MM.1S (cell line): ENCODE measurements around the gene GINS2.

Source experiments
- DNase-seq: peaks from one replicate; pipeline ENCODE4 v3.0.0-alpha.2; 2015
- H2AFZ ChIP-seq: fragments of 300-600 bp; sonication (generic); 2 replicates; pipeline ENCODE4 v1.6.0; 2016; ENCODE audit warnings: antibody characterized with exemption, low read length
- H3F3A ChIP-seq: fragments of 300-600 bp; sonication (generic); 2 replicates; pipeline ENCODE4 v1.6.1; 2016; ENCODE audit warnings: mild to moderate bottlenecking, antibody characterized with exemption, low read length, moderate library complexity, mixed read lengths; ENCODE audit not compliant: insufficient read depth
- H3K27ac ChIP-seq: fragments of 300-600 bp; sonication (generic); 2 replicates; pipeline ENCODE4 v1.5.1; 2016; ENCODE audit warnings: mild to moderate bottlenecking, low read length
- H3K27me3 ChIP-seq: fragments of 300-600 bp; sonication (generic); replicated peaks from 2 replicates; pipeline ENCODE4 v1.6.0; 2016; ENCODE audit warnings: low read length; ENCODE audit not compliant: insufficient read depth
- H3K36me3 ChIP-seq: fragments of 300-600 bp; sonication (generic); replicated peaks from 2 replicates; pipeline ENCODE4 v1.6.1; 2016; ENCODE audit warnings: mild to moderate bottlenecking, low read length, mixed read lengths; ENCODE audit not compliant: insufficient read depth
- H3K4me1 ChIP-seq: fragments of 300-600 bp; sonication (generic); 2 replicates; pipeline ENCODE4 v1.6.1; 2016; ENCODE audit warnings: low read length, mixed read lengths
- H3K4me2 ChIP-seq: fragments of 300-600 bp; sonication (generic); 2 replicates; pipeline ENCODE4 v1.6.0; 2016; ENCODE audit warnings: low read depth, low read length
- H3K4me3 ChIP-seq: fragments of 300-600 bp; sonication (generic); 2 replicates; pipeline ENCODE4 v1.5.1; 2016; ENCODE audit warnings: low read length, mixed read lengths
- H3K79me2 ChIP-seq: fragments of 300-600 bp; sonication (generic); 2 replicates; pipeline ENCODE4 v1.6.1; 2016; ENCODE audit warnings: mixed run types, low read length, mixed read lengths
- H3K9ac ChIP-seq: fragments of 300-600 bp; sonication (generic); 2 replicates; pipeline ENCODE4 v1.6.1; 2016; ENCODE audit warnings: low read length, mixed read lengths
- H3K9me2 ChIP-seq: fragments of 300-600 bp; sonication (generic); replicated peaks from 2 replicates; pipeline ENCODE4 v1.6.1; 2016; ENCODE audit warnings: mild to moderate bottlenecking, low read length, mixed read lengths; ENCODE audit not compliant: insufficient read depth
- H3K9me3 ChIP-seq: fragments of 300-600 bp; sonication (generic); replicated peaks from 2 replicates; pipeline ENCODE4 v1.6.1; 2016; ENCODE audit warnings: mild to moderate bottlenecking, low read length, mixed read lengths; ENCODE audit not compliant: insufficient read depth
- H4K20me1 ChIP-seq: fragments of 300-600 bp; sonication (generic); 2 replicates; pipeline ENCODE4 v1.6.1; 2016; ENCODE audit warnings: mild to moderate bottlenecking, low read length, moderate library complexity, mixed read lengths; ENCODE audit not compliant: insufficient read depth
- EZH2 ChIP-seq: fragments of 300-600 bp; sonication (generic); optimal IDR thresholded peaks from 2 replicates; pipeline ENCODE3; 2017; ENCODE audit warnings: low read depth, mild to moderate bottlenecking, antibody characterized with exemption, low read length, mixed read lengths
- EZH2phosphoT487 ChIP-seq: fragments of 300-600 bp; sonication (generic); IDR thresholded peaks from 2 replicates; pipeline ENCODE4 v1.6.1; 2018; ENCODE audit warnings: antibody characterized with exemption, low read length
- TF ChIP-seq, protein P1 (sequence below): fragments of 300-600 bp; sonication (generic); IDR thresholded peaks from 2 replicates; pipeline ENCODE4 v1.5.1; 2016; ENCODE audit warnings: antibody characterized with exemption, low read length, mixed read lengths

The GINS2 gene

DNA sequence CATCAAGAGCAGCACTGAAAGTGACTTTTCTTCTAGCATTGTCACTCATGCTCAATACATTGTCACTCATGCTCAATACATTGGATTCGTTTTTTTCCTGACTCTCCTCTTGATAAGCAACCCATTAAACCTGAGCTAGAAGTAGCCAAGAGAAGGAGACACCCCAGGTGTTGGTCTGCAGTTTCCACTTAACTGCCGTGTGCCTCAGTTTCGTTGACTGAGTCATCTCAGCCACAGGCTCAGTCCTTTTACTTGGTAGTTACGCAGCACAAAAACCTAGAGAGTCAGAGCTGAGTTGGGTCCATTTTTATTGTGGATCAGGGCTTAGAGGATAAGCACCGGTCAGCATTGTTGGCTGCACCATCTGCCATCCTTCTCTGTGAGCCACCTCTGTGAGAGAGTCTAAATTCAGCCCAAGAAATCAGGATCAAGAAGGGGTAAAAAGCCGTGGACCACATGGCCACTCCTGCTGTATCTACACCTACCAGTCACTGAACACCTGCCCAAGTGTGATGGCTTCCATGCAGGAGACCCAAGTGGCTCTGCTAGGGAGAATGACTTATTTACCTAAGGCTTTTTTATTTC lies 11.3 kb downstream of the GINS2 start:
- Histone ChIP-seq H3K9ac (no peak overlapping the region), H4K20me1 (no peaks in the 10 kb centered on the region), H3F3A (peaks cover 22% of the 10 kb centered on the region), H3K9me2 (no peaks in the 10 kb centered on the region), H3K4me2 (no peak overlapping the region), H3K79me2 (peaks cover 12% of the 10 kb centered on the region; the same call in 1 of the 2 replicates), H3K36me3 (no peaks in the 10 kb centered on the region), H3K4me3 (no peak overlapping the region), H2AFZ (no peak overlapping the region), H3K27me3 (no peaks in the 10 kb centered on the region), H3K4me1 (peaks cover 36% of the 10 kb centered on the region), H3K27ac (peak overlapping the region; percentile 27; the same call in 1 of the 2 replicates), H3K9me3 (no peaks in the 10 kb centered on the region)
- peak; percentile 21 for DNase-seq
- TF ChIP-seq, protein P1, sequence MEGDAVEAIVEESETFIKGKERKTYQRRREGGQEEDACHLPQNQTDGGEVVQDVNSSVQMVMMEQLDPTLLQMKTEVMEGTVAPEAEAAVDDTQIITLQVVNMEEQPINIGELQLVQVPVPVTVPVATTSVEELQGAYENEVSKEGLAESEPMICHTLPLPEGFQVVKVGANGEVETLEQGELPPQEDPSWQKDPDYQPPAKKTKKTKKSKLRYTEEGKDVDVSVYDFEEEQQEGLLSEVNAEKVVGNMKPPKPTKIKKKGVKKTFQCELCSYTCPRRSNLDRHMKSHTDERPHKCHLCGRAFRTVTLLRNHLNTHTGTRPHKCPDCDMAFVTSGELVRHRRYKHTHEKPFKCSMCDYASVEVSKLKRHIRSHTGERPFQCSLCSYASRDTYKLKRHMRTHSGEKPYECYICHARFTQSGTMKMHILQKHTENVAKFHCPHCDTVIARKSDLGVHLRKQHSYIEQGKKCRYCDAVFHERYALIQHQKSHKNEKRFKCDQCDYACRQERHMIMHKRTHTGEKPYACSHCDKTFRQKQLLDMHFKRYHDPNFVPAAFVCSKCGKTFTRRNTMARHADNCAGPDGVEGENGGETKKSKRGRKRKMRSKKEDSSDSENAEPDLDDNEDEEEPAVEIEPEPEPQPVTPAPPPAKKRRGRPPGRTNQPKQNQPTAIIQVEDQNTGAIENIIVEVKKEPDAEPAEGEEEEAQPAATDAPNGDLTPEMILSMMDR, result no peak
- TF ChIP-seq EZH2 (no peak), EZH2phosphoT487 (no peak)

GRCh38 chr16:85676466-85676865 lies 12.3 kb downstream of the GINS2 start:
- Histone ChIP-seq H3K4me3 (no peak overlapping the region), H3K4me2 (no peak overlapping the region), H3K4me1 (peaks cover 36% of the 10 kb centered on the region), H3F3A (peaks cover 22% of the 10 kb centered on the region), H3K27me3 (no peaks in the 10 kb centered on the region), H2AFZ (no peak overlapping the region), H3K9me2 (no peaks in the 10 kb centered on the region), H3K9ac (no peak overlapping the region), H3K36me3 (no peaks in the 10 kb centered on the region), H3K9me3 (no peaks in the 10 kb centered on the region), H4K20me1 (no peaks in the 10 kb centered on the region), H3K27ac (no peak overlapping the region; the same call in 1 of the 2 replicates), H3K79me2 (peaks cover 12% of the 10 kb centered on the region; the same call in 1 of the 2 replicates)
- no peak for DNase-seq
- TF ChIP-seq, protein P1, result no peak
- TF ChIP-seq EZH2 (no peak), EZH2phosphoT487 (no peak)

GRCh38 chr16:85675251-85675874 lies 13.4 kb downstream of the GINS2 start:
- H3K9me2 ChIP-seq, result no peaks in the 10 kb centered on the region
- no peaks in the 10 kb centered on the region for H3K36me3 ChIP-seq
- no peaks in the 10 kb centered on the region for H3K27me3 ChIP-seq
- H3K27ac ChIP-seq, result peak overlapping the region; percentile 73
- no peak for TF ChIP-seq EZH2phosphoT487
- TF ChIP-seq, protein P1, result peak; percentile 32
- H3K9ac ChIP-seq, result peak overlapping the region; percentile 16; the same call in 1 of the 2 replicates
- peaks cover 36% of the 10 kb centered on the region for H3K4me1 ChIP-seq
- H3K4me3 ChIP-seq, result peak overlapping the region; percentile 17; the same call in 1 of the 2 replicates
- H3K4me2 ChIP-seq, result peak overlapping the region; percentile 74
- H3K9me3 ChIP-seq, result no peaks in the 10 kb centered on the region
- no peak for DNase-seq
- H3K79me2 ChIP-seq, result peaks cover 12% of the 10 kb centered on the region; the same call in 1 of the 2 replicates
- H2AFZ ChIP-seq, result no peak overlapping the region
- H3F3A ChIP-seq, result peaks cover 22% of the 10 kb centered on the region
- H4K20me1 ChIP-seq, result no peaks in the 10 kb centered on the region
